G401.6 (cell line): Measurements from ENCODE around the gene EFCAB9.

ENCODE experiments used
- FAIRE-seq: peaks from 2 replicates; lab custom pipeline; 2012; peaks lifted over from hg19 to GRCh38; lab: Jason Lieb, UNC

The EFCAB9 gene

DNA sequence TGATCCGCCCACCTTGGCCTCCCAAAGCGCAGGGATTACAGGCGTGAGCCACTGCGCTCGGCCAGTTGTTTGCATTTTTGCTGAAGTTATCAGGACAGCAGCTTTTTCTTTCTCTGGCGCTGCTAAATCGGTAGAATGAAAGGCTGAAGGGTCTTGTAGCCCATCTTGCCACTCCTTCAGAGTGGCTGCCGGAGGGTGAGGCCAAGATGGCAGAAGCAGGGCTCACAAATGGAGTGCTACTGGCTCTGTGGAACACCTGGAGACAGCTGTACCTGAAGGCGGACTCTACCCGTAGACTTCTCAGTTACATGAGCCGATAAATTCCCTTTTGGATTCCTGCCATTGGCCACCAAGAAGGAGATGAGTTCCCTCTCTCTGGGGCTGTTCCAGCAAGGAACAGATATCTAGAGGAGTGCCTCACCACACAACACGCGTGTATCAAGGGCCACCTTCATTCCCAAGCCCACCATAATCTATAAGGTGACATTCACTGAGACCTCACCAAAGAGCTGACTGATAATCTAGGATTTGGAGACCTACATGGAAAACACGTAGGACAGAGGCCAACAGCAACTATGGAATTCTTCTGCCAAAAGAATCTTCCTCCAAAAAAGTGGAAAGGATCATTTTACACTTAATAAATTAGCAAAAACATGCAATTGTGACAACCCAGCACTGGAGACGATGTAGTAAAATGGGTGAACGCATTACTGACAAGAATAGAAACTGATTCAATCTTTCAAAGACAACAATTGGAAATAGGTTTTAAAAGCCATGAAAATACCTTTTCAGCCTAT, 27.7 kb upstream of the EFCAB9 start:
- no peak for FAIRE-seq

GRCh38 chr5:172167895-172168294, 26.1 kb upstream of the EFCAB9 start:
- FAIRE-seq = no peak

DNA sequence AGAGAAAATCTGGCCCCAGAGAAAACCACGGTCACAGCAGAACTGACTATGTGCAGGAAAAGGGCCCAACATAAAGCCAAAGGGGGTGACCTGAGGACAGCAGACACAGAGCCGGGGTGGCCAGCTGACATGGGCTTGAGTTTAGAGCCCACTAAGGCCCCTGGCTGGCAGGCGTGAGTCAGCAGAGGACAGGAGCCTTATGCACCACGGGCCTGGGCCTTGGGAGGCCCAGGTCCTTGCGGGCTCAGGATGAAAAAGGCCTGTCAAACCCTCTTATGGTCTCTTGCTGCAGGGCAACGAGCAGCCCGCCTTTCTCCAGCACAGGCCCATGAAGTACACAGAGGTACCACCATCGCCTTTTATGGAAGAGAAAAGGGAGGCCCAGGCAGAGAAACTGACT, 25.7 kb upstream of the EFCAB9 start:
- no peak for FAIRE-seq

- no peak for FAIRE-seq
These were observed 24.8 kb upstream of the EFCAB9 start for GRCh38 chr5:172169216-172169615.

DNA sequence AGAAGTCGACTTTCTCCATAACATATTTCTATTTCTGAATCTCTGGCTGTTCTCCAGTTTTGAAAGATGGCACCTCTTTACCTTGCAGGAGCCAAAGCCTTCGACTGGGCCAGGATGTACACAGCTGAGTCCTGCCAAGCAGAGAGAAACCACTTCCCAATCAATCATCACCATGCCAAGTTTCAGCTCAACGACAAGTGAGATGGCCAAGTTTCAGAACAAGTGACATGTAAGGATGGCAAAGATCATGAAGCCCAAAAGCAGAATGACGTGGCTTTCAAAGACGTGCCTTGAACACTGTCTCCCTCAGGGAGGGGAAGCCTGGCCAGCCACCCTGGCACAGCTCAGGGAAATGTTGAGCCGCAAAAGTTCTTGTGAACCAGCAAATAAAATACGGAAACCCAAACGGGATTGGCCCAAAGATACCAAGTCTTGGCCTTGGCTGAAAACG, 23.7 kb upstream of the EFCAB9 start:
- no peak for FAIRE-seq

DNA sequence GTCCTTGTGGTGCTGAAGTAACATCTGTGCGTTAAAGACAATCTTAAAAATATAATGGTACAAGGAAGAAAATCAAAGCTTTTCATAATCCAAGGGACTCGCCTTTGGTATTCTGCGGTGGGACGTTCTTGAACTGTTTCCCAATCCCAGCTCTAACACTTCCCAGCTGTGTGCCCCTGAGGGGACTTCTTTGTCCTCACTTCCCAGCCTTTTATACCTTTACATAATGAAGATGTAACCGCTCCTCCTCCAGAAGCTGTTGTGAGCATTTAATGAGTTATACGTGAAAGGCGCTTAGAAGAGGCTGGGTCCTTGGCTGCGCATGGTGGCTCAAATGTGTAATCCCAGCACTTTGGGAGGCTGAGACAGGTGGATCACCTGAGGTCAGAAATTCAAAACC, 22.9 kb upstream of the EFCAB9 start:
- no peak for FAIRE-seq

GRCh38 chr5:172172912-172173563, 20.9 kb upstream of the EFCAB9 start:
- FAIRE-seq = no peak

DNA sequence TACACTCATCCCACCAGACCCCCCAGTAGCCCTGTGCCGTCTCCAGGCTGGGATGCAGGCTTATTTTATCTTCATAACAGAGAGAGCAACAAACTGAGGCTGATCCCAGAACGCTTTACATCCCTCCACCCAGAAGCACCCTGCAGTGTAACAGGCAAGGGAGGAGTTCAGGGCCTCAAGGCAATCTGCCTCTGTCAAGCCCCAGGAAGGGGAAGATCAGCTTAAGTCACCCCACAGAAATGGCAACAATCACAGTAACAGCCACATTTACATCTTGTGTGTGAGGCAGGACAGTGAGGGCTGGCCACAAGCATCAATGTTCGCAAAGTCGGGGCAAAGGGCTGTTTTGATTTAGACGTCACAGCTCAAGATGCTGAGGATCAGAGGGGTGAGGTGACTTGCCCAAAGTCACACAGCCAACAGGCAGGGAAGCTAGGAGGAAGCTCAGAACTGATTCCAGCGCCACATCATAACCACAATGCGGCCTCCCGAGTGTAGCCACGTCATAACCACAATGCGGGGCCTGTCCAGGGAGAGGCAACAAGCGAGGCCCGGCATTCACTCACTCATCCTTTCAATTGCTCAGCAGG, 20.3 kb upstream of the EFCAB9 start:
- no peak for FAIRE-seq

DNA sequence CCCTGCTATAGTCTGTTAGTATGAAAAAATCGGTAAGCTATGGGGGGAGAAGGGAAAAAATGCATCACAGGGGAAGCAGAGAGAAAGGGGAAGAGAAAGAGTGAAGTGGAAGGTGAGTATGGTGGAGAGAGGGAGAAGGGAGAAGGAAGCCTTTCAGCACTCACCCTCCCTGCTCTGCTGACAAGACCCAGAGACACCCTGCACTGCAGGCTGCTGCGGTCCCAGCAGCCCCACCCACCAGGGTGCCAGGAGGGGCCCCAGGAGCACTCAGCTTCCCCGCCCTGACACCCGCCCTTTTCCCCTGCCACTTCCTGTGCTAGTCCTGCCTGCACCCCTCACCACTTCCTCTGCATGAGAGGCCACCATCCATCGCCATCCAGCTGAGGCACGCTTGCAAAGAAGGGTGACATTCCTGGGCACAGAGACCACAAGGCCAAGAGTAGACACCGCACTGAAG, 18.7 kb upstream of the EFCAB9 start:
- FAIRE-seq = no peak

GRCh38 chr5:172177176-172177575, 16.8 kb upstream of the EFCAB9 start:
- FAIRE-seq = no peak

- no peak for FAIRE-seq
These were observed 15.5 kb upstream of the EFCAB9 start for GRCh38 chr5:172178301-172178987.

GRCh38 chr5:172178991-172179989, 14.7 kb upstream of the EFCAB9 start:
- FAIRE-seq = no peak

DNA sequence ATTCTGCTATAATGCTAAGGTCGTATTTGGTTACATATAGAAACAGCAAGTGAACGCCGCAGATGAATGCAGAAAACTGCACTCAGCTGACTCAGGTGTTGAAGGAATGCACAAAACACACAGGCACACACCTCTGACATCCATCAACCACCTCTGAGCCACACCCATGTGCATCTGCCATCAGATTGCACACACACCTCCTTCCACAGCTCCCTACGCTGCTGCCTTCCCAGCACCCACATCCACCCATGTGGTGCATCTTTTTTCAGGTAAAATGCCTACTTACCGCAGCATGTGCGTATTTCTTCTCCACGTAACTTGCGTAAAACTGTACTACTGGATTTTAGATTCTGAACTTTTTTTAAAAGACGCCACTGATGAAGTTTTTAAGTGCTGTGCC, 13.0 kb upstream of the EFCAB9 start:
- no peak for FAIRE-seq

GRCh38 chr5:172182291-172182690, 11.7 kb upstream of the EFCAB9 start:
- FAIRE-seq = no peak

DNA sequence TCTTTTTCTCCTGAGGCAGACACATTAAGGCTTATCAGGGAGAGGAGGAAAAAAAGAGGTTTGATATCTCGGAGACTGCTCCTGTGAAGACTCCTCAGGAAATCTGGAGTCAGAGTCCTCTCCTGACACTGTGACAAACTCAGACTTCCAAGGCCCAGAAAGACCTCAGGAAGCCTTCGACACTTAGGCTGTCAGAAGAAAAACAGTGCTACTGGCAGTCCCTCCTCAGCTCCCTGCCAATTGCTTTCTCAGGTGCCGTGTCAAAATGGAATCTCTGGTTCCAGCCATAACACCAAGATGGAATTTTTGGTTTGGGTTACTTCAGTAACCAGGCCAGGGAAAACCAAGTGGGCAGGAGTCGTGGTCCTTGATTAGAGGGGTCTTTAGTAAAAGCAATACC, 10.1 kb upstream of the EFCAB9 start:
- no peak for FAIRE-seq

DNA sequence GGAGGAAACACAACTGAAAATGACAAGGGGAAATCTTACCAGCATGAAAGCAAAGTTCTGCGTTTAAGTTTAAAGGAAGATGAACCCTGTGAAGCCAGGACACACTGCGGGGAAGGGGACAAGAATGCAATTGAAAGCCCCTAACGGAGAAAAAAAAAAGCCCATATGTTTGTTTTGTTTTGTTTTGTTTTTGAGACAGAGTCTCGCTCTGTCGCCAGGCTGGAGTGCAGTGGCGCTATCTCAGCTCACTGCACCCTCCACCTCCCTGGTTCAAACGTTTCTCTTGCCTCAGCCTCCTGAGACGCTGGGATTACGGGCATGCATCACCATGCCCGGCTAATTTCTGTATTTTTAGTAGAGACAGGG, 8.9 kb upstream of the EFCAB9 start:
- no peak for FAIRE-seq

DNA sequence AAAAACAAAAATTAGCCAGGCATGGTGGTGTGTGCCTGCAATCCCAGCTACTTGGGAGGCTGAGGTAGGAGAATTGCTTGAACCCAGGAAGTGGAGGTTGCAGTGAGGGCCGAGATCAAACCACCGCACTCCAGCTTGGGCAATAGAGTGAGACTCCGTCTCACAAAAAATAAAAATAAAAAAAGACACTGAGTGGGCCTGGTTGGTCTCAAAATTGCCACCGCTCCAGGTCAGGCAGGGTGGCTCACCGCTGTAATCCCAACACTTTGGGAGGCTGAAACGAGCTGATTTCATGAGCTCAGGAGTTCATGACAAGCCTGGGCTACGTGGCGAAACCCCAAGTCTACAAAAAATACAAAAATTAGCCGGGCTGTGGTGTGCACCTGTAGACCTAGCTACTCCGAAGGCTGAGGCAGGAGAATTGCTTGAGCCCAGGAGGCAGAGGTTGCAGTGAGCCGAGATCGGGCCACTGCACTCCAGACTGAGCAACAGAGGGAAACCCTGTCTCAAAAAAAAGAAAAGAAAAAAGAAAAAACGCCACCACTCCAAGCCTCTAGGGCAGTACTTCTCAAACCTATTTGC, 7.8 kb upstream of the EFCAB9 start:
- no peak for FAIRE-seq

DNA sequence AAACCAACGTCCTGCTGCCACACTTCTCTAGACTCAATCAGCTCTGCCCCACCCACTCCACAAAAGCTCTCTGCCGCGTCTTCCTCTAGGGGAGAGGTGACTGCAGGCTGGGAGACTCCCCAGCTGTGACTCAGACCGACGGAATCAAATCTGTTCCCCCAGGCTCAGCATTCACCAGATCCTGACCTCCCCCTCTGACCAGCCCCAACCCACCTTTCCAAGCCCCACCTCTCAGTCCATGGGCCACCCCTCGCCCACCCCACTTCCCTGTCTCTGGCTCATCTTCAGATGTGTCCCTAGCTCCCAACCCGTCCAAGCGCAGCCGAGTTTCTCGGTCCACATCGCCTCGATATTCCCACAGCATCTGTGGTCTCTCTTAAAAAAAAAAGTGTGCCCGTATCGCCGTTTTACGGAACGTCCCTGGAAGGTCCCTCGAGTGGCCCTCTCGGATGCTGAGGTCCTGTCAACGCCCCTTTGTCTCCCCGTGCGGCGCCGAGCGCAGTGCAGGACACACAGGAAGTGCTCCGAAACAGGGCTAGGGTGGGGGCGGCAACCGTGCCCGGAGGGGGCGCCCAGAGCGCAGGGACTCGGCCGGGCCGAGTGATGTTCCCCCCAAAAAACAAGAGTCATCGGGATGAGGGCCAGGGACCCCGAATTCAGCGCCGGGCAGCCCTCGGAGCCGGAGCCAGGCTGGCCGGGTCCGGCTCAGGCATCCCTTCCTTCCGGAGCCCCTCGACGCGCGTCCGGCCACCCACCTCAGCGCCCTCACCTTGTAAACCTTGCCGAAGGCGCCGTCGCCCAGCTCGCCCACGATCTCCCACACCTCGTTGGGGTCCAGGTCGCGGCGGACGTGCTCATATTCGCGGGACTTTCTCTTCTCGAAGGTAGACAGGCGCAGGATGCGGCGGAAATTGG, 6.6 kb upstream of the EFCAB9 start:
- FAIRE-seq = no peak

DNA sequence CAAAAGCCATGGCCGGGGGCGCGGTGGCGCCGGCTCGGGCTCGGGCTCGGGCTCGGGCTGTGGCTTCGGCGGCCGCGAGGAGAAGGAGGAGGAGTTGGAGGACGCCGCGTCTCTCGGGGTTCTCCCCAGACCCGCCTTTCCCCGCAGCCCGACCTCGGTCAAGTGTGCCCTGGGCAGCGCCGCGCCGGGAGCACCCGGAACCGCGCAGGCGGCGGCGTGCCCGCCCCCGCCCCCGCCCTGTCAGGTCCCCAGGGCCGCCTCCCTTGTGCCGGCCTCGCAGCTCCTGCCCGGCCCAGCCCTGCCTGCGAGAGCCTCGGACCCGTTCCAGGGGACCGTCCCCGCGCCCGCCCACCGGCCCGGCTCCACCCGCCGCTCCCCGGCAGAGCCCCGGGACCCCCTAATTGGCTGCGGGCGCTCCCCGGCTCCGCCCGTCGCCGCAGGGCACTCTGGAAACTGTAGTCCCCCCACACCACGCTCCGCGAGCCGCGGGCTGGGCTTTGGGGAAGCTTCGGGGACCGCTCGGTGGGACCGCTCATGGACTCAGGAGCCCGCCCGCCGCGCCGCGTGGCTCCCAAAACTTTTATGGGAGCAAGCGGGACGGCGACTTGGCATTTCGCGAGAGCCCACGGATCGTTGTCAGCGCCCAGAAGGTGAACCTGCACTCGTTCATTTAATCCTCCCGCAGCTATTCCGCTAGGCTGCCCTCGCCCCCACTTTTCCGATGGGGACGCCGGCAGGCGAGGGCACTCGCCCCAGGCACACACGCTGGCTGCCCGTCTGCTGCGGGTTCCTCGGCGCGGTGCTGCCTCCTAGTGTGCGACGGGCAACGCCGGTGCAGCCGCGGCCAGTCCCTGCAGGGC, 5.7 kb upstream of the EFCAB9 start, which contains the start of gene STK10:
STK10 (minus strand) TSS at position 192 of the 860 bp plus-strand sequence; CDS start at position 10, 182 bp downstream.
- FAIRE-seq = no peak
